HepG2 (cell line): ENCODE results near the gene CLEC5A. TPM values are rescaled to one million over a fixed set of nuclear protein-coding genes. Genes with fewer than 3 reads are reported as not detected.

Source experiments
- ATAC-seq: fragments of 200-7000 bp; cut with Tn5 transposase; 3 replicates; pipeline ENCODE4 v1.9.1; 2020; ENCODE audit warnings: mild to moderate bottlenecking, moderate library complexity
- BruUV-seq: library from RNA; stranded (reverse); fragments of 400-500 nt; replicated peaks from 2 replicates; lab custom pipeline; 2021; lab: Mats Ljungman, UMichigan
- CTCF ChIA-PET: fragments of 300-600 bp; formaldehyde crosslinking; extraction: SDS; loops from one replicate; lab custom pipeline; 2021; ENCODE audit warnings: low total read pairs, inconsistent platforms, low intra/inter-chr PET ratio; lab: Yijun Ruan, JAX
- POLR2A ChIA-PET: fragments of 350-600 bp; sonication (Branson Sonifier 250); formaldehyde crosslinking; loops from one replicate; lab custom pipeline; 2020; ENCODE audit warnings: antibody characterized with exemption, inconsistent platforms; lab: Yijun Ruan, JAX
- DNase-seq: peaks from one replicate; pipeline ENCODE4 v3.0.0-alpha.2; 2015; ENCODE audit warnings: low spot score
- FAIRE-seq: peaks from 3 replicates; lab custom pipeline; 2011; peaks lifted over from hg19 to GRCh38; lab: Jason Lieb, UNC
- H2AFZ ChIP-seq: one replicate; pipeline ENCODE4 v1.6.1; 2011; ENCODE audit warnings: low read length, inconsistent platforms
- H3K27ac ChIP-seq: fragments of 300-600 bp; 3 replicates; pipeline ENCODE4 v1.8.0; 2011; ENCODE audit warnings: mixed run types, mild to moderate bottlenecking, mixed read lengths, low read length, inconsistent platforms; ENCODE audit not compliant: insufficient read depth; ENCODE audit errors: extremely low read length
- H3K27me3 ChIP-seq, 2 experiments: fragments of 200-600 bp in 1 of 2; 2 replicates in 1 of 2; 3 replicates in 1 of 2; pipeline versions ENCODE4 v1.6.0 to v1.8.0; 2011; ENCODE audit warnings: low read length in 2 of 2, mild to moderate bottlenecking in 2 of 2, moderate library complexity in 2 of 2, inconsistent platforms in 1 of 2; ENCODE audit not compliant: insufficient read depth in 2 of 2, control insufficient read depth in 1 of 2
- H3K36me3 ChIP-seq, 2 experiments: fragments of 200-600 bp in 1 of 2; replicated peaks in 1 of 2; 2 replicates in 1 of 2; 3 replicates in 1 of 2; pipeline versions ENCODE4 v1.5.1 to v1.8.0; 2011; ENCODE audit warnings: low read length in 2 of 2, inconsistent platforms in 1 of 2; ENCODE audit not compliant: insufficient read depth in 2 of 2, control insufficient read depth in 1 of 2
- H3K4me1 ChIP-seq: 2 replicates; pipeline ENCODE4 v1.5.1; 2012; ENCODE audit warnings: low read length, inconsistent platforms; ENCODE audit not compliant: insufficient read depth
- H3K4me2 ChIP-seq: 2 replicates; pipeline ENCODE4 v1.6.0; 2011; ENCODE audit warnings: low read depth, low read length, inconsistent platforms
- H3K4me3 ChIP-seq, 3 experiments: fragments of 200-600 bp in 1 of 3; sonication (generic), shearing (Covaris generic) in 1 of 3; replicated peaks in 1 of 3; 2 replicates each; pipeline ENCODE4 v1.5.1; 2011 to 2016; ENCODE audit warnings: low read length in 3 of 3, inconsistent platforms in 2 of 3, low read depth in 2 of 3, mild to moderate bottlenecking in 2 of 3, control low read depth in 1 of 3, mixed read lengths in 1 of 3; ENCODE audit not compliant: insufficient read depth in 1 of 3
- H3K79me2 ChIP-seq: one replicate; pipeline ENCODE4 v1.6.1; 2011; ENCODE audit warnings: low read length, inconsistent platforms; ENCODE audit not compliant: insufficient read depth
- H3K9ac ChIP-seq: 2 replicates; pipeline ENCODE4 v1.6.0; 2011; ENCODE audit warnings: mild to moderate bottlenecking, low read depth, low read length, inconsistent platforms; ENCODE audit not compliant: insufficient read depth
- H3K9me3 ChIP-seq: 2 replicates; pipeline ENCODE4 v1.5.1; 2012; ENCODE audit warnings: mild to moderate bottlenecking, low read length
- H4K20me1 ChIP-seq: 2 replicates; pipeline ENCODE4 v1.6.0; 2011; ENCODE audit warnings: inconsistent platforms, mild to moderate bottlenecking, low read length, moderate library complexity; ENCODE audit not compliant: insufficient read depth
- CTCF ChIP-seq: sonication (generic); formaldehyde crosslinking; IDR thresholded peaks from 2 replicates; pipeline ENCODE4 v1.5.0; 2020; ENCODE audit warnings: mild to moderate bottlenecking, missing genetic modification reagents, moderate library complexity
- FOXM1 ChIP-seq: sonication (generic); formaldehyde crosslinking; IDR thresholded peaks from 2 replicates; pipeline ENCODE4 v1.5.0; 2020; ENCODE audit warnings: missing genetic modification reagents
- GTF2F1 ChIP-seq: fragments of 150-350 bp; IDR thresholded peaks from 2 replicates; pipeline ENCODE4 v1.6.1; 2014; ENCODE audit warnings: low read length
- HDAC6 ChIP-seq: fragments of 200-600 bp; sonication (generic); IDR thresholded peaks from 2 replicates; pipeline ENCODE4 v1.7.0; 2017; ENCODE audit warnings: mild to moderate bottlenecking, antibody characterized with exemption, low read length, low read depth
- KLF16 ChIP-seq, 2 experiments: sonication (generic) in 1 of 2; formaldehyde crosslinking in 1 of 2; IDR thresholded peaks; 2 replicates each; pipeline versions ENCODE4 v1.6.1 to v1.8.0; 2016 to 2023; ENCODE audit warnings: missing genetic modification reagents in 2 of 2, missing compliant biosample characterization in 1 of 2
- NCOA2 ChIP-seq: sonication (generic); formaldehyde crosslinking; IDR thresholded peaks from 2 replicates; pipeline ENCODE4 v1.8.0; 2022; ENCODE audit warnings: inconsistent platforms
- SMC3 ChIP-seq: IDR thresholded peaks from 2 replicates; pipeline ENCODE4 v1.6.1; 2011; ENCODE audit warnings: low read length, improper control_type of control experiment
- STAG1 ChIP-seq: sonication (generic); formaldehyde crosslinking; IDR thresholded peaks from 2 replicates; pipeline ENCODE4 v1.4.0; 2020; ENCODE audit warnings: missing genetic modification reagents
- SYNCRIP ChIP-seq: fragments of 200-400 bp; formaldehyde crosslinking; IDR thresholded peaks from 2 replicates; pipeline ENCODE4 v1.6.1; 2018; ENCODE audit warnings: mild to moderate bottlenecking, low read depth, low read length; ENCODE audit not compliant: insufficient read depth
- TRIM22 ChIP-seq: fragments of 450-650 bp; IDR thresholded peaks from 2 replicates; pipeline ENCODE4 v1.6.1; 2017
- ZNF460 ChIP-seq: sonication (generic); formaldehyde crosslinking; IDR thresholded peaks from 2 replicates; pipeline ENCODE4 v1.5.1; 2020; ENCODE audit warnings: missing genetic modification reagents, mild to moderate bottlenecking, borderline replicate concordance
- ZNF558 ChIP-seq: sonication (generic); formaldehyde crosslinking; IDR thresholded peaks from 2 replicates; pipeline ENCODE4 v1.9.0; 2022; ENCODE audit warnings: mild to moderate bottlenecking, missing genetic modification reagents, borderline replicate concordance
- ZNF562 ChIP-seq: sonication (generic); formaldehyde crosslinking; IDR thresholded peaks from 2 replicates; pipeline ENCODE4 v1.8.0; 2022; ENCODE audit warnings: missing genetic modification reagents, borderline replicate concordance
- ZNF777 ChIP-seq: sonication (generic); formaldehyde crosslinking; IDR thresholded peaks from 2 replicates; pipeline ENCODE4 v1.4.0; 2020; ENCODE audit warnings: missing genetic modification reagents
- WGBS: methylation state at CpG from one replicate; pipeline ENCODE4 v1.1.6; 2017; ENCODE audit warnings: low lambda C conversion rate; 5-methylcytosine and 5-hydroxymethylcytosine counted together
- in situ Hi-C: cut with HindIII; loops from 2 replicates; pipeline ENCODE4 v1.10.0; 2017; ENCODE audit warnings: low pct_unique_long_range_greater_than_20kb; ENCODE audit not compliant: extremely low pct_ligation_motif_present
- intact Hi-C: fragments of 100-400 bp; cut with micrococcal nuclease; formaldehyde crosslinking; loops from one replicate; pipeline ENCODE4 v1.10.0; 2022; ENCODE audit not compliant: unreplicated experiment
- polyA plus RNA-seq, 8 experiments: library from polyadenylated mRNA; depleted of rRNA in 3 of 8; stranded (reverse) in 7 of 8; unstranded in 1 of 8; fragments of >200 nt; fragmentation: Illumina TruSeq in 4 of 8; extraction: Trizol in 4 of 8; gene quantifications; 2 replicates each; pipeline versions ENCODE4 v1.2.1 to v1.2.3, GENCODE V29; 2011 to 2016; ENCODE audit warnings: low read depth in 4 of 8, missing spikeins in 1 of 8, mixed read lengths in 1 of 8; ENCODE audit not compliant: insufficient read depth in 1 of 8
- total RNA-seq, 5 experiments: library from RNA; depleted of rRNA; stranded (reverse); fragments of >200 nt; fragmentation: Illumina TruSeq; extraction: Trizol; gene quantifications; 2 replicates each; pipeline ENCODE4 v1.2.3, GENCODE V29; 2016; ENCODE audit warnings: low read depth in 1 of 5
- TF ChIP-seq, protein P1 (sequence below): IDR thresholded peaks from 2 replicates; pipeline ENCODE4 v1.6.1; 2012; ENCODE audit warnings: low read depth, low read length, improper control_type of control experiment

CLEC5A gene
- total and polyA plus RNA-seq, 2 of the 13 experiments (the other 11 are each of a cell fraction or from before 2014, with no cell fraction given), result not detected

DNA sequence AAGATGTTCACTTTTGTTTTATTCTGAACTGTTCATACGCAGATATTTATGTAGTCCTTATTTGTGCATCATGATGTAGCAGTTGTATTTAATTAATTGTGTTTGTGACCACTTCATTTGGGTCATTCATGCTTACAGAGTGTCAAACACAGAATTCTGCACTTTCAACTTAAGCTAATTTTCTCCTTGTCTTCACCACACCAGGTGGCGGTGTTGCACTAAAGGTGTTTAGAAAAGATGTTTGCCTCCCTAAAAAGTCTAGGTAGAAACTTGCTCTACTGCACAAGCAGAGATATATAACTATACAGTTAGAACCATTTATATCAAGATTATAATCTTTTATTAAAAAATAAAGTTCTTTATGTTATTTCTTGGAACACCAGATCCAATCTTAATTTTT is 28.1 kb upstream of the CLEC5A start:
- no peak overlapping the region for H3K4me3 ChIP-seq
- H3K4me2 ChIP-seq, result no peak overlapping the region
- H3K9ac ChIP-seq, result no peak overlapping the region
- no peaks in the 10 kb centered on the region for H3K9me3 ChIP-seq
- in situ Hi-C loops (loop anchor here (5.0 kb wide), 1 partner anchor 212 kb away; no protein-coding TSS in a partner anchor), intact Hi-C loops (no loop called here)
- no peak overlapping the region for H3K27ac ChIP-seq
- FAIRE-seq (peak; percentile 49), DNase-seq (peak; percentile 9), ATAC-seq (no peak)
- no peaks in the 10 kb centered on the region for H3K36me3 ChIP-seq
- H3K27me3 ChIP-seq, result no peaks in the 10 kb centered on the region
- ChIA-PET POLR2A (no interaction called here), CTCF (interaction anchor here (3.8 kb wide), 1 partner anchor 214 kb away, joined by 38 read pairs; no protein-coding TSS in a partner anchor)
- H3K4me1 ChIP-seq, result no peaks in the 10 kb centered on the region
- BruUV-seq, result no TSS peak
- WGBS, result 2% methylated on average over 2 of the region's 2 CpGs
- H2AFZ ChIP-seq, result no peak overlapping the region
- H3K79me2 ChIP-seq, result no peaks in the 10 kb centered on the region
- TF ChIP-seq GTF2F1 (no peak), ZNF460 (CRISPR knock-in tag) (no peak), NCOA2 (no peak), ZNF777 (no peak), TRIM22 (no peak), STAG1 (CRISPR knock-in tag) (peak; percentile 63), ZNF558 (CRISPR knock-in tag) (no peak), HDAC6 (no peak), KLF16 (CRISPR knock-in tag; IDR thresholded peaks at IDR 0.05) (no peak), ZNF562 (CRISPR knock-in tag) (no peak), SYNCRIP (no peak), CTCF (peak; percentile 46), FOXM1 (CRISPR knock-in tag) (no peak), SMC3 (peak; percentile 18; the same call in 1 of the 2 replicates)
- TF ChIP-seq, protein P1, sequence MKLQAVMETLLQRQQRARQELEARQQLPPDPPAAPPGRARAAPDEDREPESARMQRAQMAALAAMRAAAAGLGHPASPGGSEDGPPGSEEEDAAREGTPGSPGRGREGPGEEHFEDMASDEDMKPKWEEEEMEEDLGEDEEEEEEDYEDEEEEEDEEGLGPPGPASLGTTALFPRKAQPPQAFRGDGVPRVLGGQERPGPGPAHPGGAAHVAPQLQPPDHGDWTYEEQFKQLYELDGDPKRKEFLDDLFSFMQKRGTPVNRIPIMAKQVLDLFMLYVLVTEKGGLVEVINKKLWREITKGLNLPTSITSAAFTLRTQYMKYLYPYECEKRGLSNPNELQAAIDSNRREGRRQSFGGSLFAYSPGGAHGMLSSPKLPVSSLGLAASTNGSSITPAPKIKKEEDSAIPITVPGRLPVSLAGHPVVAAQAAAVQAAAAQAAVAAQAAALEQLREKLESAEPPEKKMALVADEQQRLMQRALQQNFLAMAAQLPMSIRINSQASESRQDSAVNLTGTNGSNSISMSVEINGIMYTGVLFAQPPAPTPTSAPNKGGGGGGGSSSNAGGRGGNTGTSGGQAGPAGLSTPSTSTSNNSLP, result no peak
- H4K20me1 ChIP-seq, result no peaks in the 10 kb centered on the region
